GM12878 (cell line): ENCODE data around the gene PDGFB. TPM values are rescaled to one million over a fixed set of nuclear protein-coding genes. Genes with fewer than 3 reads are reported as not detected.

ENCODE experiments used
- ATAC-seq: fragments of 200-7000 bp; cut with Tn5 transposase; 3 replicates; pipeline ENCODE4 v1.9.1; 2020; ENCODE audit warnings: mild to moderate bottlenecking, moderate library complexity
- BruUV-seq: library from RNA; stranded (reverse); fragments of 400-500 nt; replicated peaks from 2 replicates; lab custom pipeline; 2021; lab: Mats Ljungman, UMichigan
- CTCF ChIA-PET: fragments of 300-600 bp; sonication (Branson Sonifier 250); formaldehyde crosslinking; extraction: SDS; loops from one replicate; lab custom pipeline; 2021; ENCODE audit warnings: inconsistent platforms; lab: Yijun Ruan, JAX
- POLR2A ChIA-PET: fragments of 350-600 bp; formaldehyde crosslinking; extraction: SDS; loops from one replicate; lab custom pipeline; 2021; ENCODE audit warnings: inconsistent platforms; lab: Charles Lee
- RAD21 ChIA-PET: fragments of 300-600 bp; sonication (Branson Sonifier 250); formaldehyde crosslinking; loops from one replicate; lab custom pipeline; 2023; ENCODE audit warnings: antibody characterized with exemption; ENCODE audit not compliant: unreplicated experiment; lab: Charles Lee
- SMC1A ChIA-PET: fragments of 300-600 bp; sonication (Branson Sonifier 250); formaldehyde crosslinking; loops from one replicate; lab custom pipeline; 2023; ENCODE audit not compliant: unreplicated experiment, uncharacterized antibody; lab: Charles Lee
- DNase-seq: peaks from one replicate; pipeline ENCODE4 v3.0.0-alpha.2; 2011; ENCODE audit warnings: low read depth, low spot score
- FAIRE-seq: peaks from 3 replicates; lab custom pipeline; 2011; peaks lifted over from hg19 to GRCh38; lab: Jason Lieb, UNC
- H2AFZ ChIP-seq: 2 replicates; pipeline ENCODE4 v1.6.0; 2011; ENCODE audit warnings: low read depth, low read length, control low read depth; ENCODE audit not compliant: control insufficient read depth
- H3K27ac ChIP-seq: 2 replicates; pipeline ENCODE4 v1.5.1; 2011; ENCODE audit warnings: control low read depth; ENCODE audit not compliant: control insufficient read depth, insufficient read depth
- H3K27me3 ChIP-seq, 2 experiments: replicated peaks in 1 of 2; 2 replicates each; pipeline versions ENCODE4 v1.6.0 to v1.6.1; 2011; ENCODE audit warnings: low read length in 1 of 2; ENCODE audit not compliant: control insufficient read depth in 2 of 2, insufficient read depth in 2 of 2
- H3K36me3 ChIP-seq, 2 experiments: 2 replicates each; pipeline ENCODE4 v1.5.1; 2011; ENCODE audit warnings: low read length in 1 of 2; ENCODE audit not compliant: control insufficient read depth in 2 of 2, insufficient read depth in 2 of 2
- H3K4me1 ChIP-seq: 2 replicates; pipeline ENCODE4 v1.6.1; 2011; ENCODE audit warnings: mild to moderate bottlenecking, low read length, moderate library complexity, mixed read lengths; ENCODE audit not compliant: control insufficient read depth, insufficient read depth
- H3K4me2 ChIP-seq: 2 replicates; pipeline ENCODE4 v1.6.0; 2011; ENCODE audit warnings: control low read depth; ENCODE audit not compliant: control insufficient read depth, insufficient read depth
- H3K4me3 ChIP-seq: fragments of 200-600 bp; sonication (generic); 2 replicates; pipeline ENCODE4 v1.5.1; 2016
- H3K79me2 ChIP-seq: 2 replicates; pipeline ENCODE4 v1.6.0; 2011; ENCODE audit warnings: low read length; ENCODE audit not compliant: control insufficient read depth, insufficient read depth
- H3K9ac ChIP-seq: 2 replicates; pipeline ENCODE4 v1.8.0; 2011; ENCODE audit warnings: low read length, control low read depth, mixed read lengths; ENCODE audit not compliant: control insufficient read depth, insufficient read depth
- H3K9me3 ChIP-seq: replicated peaks from 3 replicates; pipeline ENCODE4 v1.5.1; 2011; ENCODE audit warnings: mild to moderate bottlenecking, low read length; ENCODE audit not compliant: control insufficient read depth, insufficient read depth
- H4K20me1 ChIP-seq: 2 replicates; pipeline ENCODE4 v1.6.0; 2011; ENCODE audit not compliant: control insufficient read depth, insufficient read depth
- CHD1 ChIP-seq: IDR thresholded peaks from 2 replicates; pipeline ENCODE4 v1.6.1; 2012; ENCODE audit warnings: low read depth, low read length, improper control_type of control experiment
- CREB1 ChIP-seq: IDR thresholded peaks from 2 replicates; pipeline ENCODE4 v1.6.1; 2012; ENCODE audit warnings: low read depth, mild to moderate bottlenecking, inconsistent platforms
- MTA2 ChIP-seq: fragments of 450-650 bp; IDR thresholded peaks from 2 replicates; pipeline ENCODE4 v1.6.1; 2016; ENCODE audit warnings: low read depth, mild to moderate bottlenecking, moderate library complexity
- PML ChIP-seq: IDR thresholded peaks from 2 replicates; pipeline ENCODE4 v1.6.1; 2012; ENCODE audit warnings: low read length, inconsistent platforms
- POU2F2 ChIP-seq: IDR thresholded peaks from 3 replicates; pipeline ENCODE4 v1.6.1; 2011; ENCODE audit warnings: low read depth, mild to moderate bottlenecking, low read length, borderline replicate concordance
- SIX5 ChIP-seq: IDR thresholded peaks from 2 replicates; pipeline ENCODE4 v1.6.1; 2011; ENCODE audit warnings: mild to moderate bottlenecking, low read depth, low read length, moderate library complexity; ENCODE audit not compliant: severe bottlenecking
- ZBTB40 ChIP-seq: fragments of 450-650 bp; IDR thresholded peaks from 2 replicates; pipeline ENCODE4 v1.6.1; 2016; ENCODE audit warnings: mild to moderate bottlenecking, moderate library complexity, borderline replicate concordance
- WGBS: methylation state at CpG from one replicate; pipeline ENCODE4 v1.1.6; 2016; ENCODE audit warnings: low lambda C conversion rate; ENCODE audit not compliant: insufficient replicate concordance, insufficient coverage; ENCODE audit errors: missing lambda C conversion rate; 5-methylcytosine and 5-hydroxymethylcytosine counted together
- in situ Hi-C: fragments of 300-500 bp; cut with MboI; formaldehyde crosslinking; loops from 9 replicates; pipeline ENCODE4 v1.14.3; 2018; ENCODE audit warnings: mixed read lengths
- intact Hi-C: fragments of 100-400 bp; cut with micrococcal nuclease; formaldehyde crosslinking; loops from one replicate; pipeline ENCODE4 v1.14.2; 2022; ENCODE audit not compliant: unreplicated experiment
- polyA plus RNA-seq, 11 experiments: library from polyadenylated mRNA; depleted of rRNA in 4 of 11; unstranded in 6 of 11; stranded (reverse) in 5 of 11; fragments of >200 nt; fragmentation: Nextera tagmentation in 4 of 11; fragmentation: Illumina TruSeq in 1 of 11; extraction: Ambion mirVana in 4 of 11; extraction: Trizol in 1 of 11; gene quantifications; 1 replicate in 1 of 11; 2 replicates in 10 of 11; pipeline versions ENCODE4 v1.2.1 to v1.2.3, GENCODE V29; 2011 to 2016; ENCODE audit warnings: inconsistent platforms in 2 of 11, missing spikeins in 2 of 11, low read depth in 1 of 11
- total RNA-seq, 4 experiments: library from RNA; depleted of rRNA in 3 of 4; stranded (reverse); fragments of >200 nt in 3 of 4; fragmentation: Illumina TruSeq in 1 of 4; extraction: Trizol in 1 of 4; gene quantifications; 2 replicates each; pipeline versions ENCODE4 v1.2.1 to v1.2.3, GENCODE V29; 2013 to 2021

Gene PDGFB
- total and polyA plus RNA-seq, 10 of the 15 experiments (the other 5 are each of a cell fraction or from before 2014, with no cell fraction given) = 0.13 to 1.1 (median 0.56) TPM; not detected in 1

- no peak for TF ChIP-seq CHD1
- TF ChIP-seq POU2F2 = no peak
- TF ChIP-seq, all 136 proteins: peak for 0
Measured at GRCh38 chr22:39194098-39194497, 50.7 kb downstream of the PDGFB start (continued).

GRCh38 chr22:39188809-39189208 is 56.0 kb downstream of the PDGFB start:
- ChIA-PET POLR2A (no interaction called here), RAD21 (no interaction called here), SMC1A (no interaction called here), CTCF (interaction anchor here (1.8 kb wide), 1 partner anchor 111 kb away, joined by 4 read pairs; no protein-coding TSS in a partner anchor)
- Histone ChIP-seq H3K4me1 (no peaks in the 10 kb centered on the region), H2AFZ (no peak overlapping the region), H3K9ac (no peak overlapping the region), H3K27me3 (peaks cover 0 to 4% of the 10 kb centered on the region in 2 experiments; a peak in 2 of 4 replicates), H3K36me3 (no peaks in the 10 kb centered on the region), H3K9me3 (no peaks in the 10 kb centered on the region; the same call in 2 of the 3 replicates), H3K4me3 (no peak overlapping the region), H3K27ac (no peak overlapping the region), H3K79me2 (no peaks in the 10 kb centered on the region), H3K4me2 (no peak overlapping the region), H4K20me1 (no peaks in the 10 kb centered on the region)
- DNase-seq (no peak), FAIRE-seq (no peak), ATAC-seq (no peak)
- TF ChIP-seq CREB1 (no peak), SIX5 (no peak), ZBTB40 (no peak), PML (no peak), MTA2 (no peak)
- intact Hi-C loops (no loop called here), in situ Hi-C loops (no loop called here)
- BruUV-seq = no TSS peak
- WGBS = 65% methylated on average over 10 of the region's 10 CpGs
